OCI-LY7 (cell line): ENCODE measurements around the gene AP1S1. TPM values are rescaled to one million over a fixed set of nuclear protein-coding genes. Genes with fewer than 3 reads are reported as not detected.

ENCODE experiments used
- BruUV-seq: library from RNA; stranded (reverse); fragments of 400-500 nt; replicated peaks from 2 replicates; lab custom pipeline; 2021; lab: Mats Ljungman, UMichigan
- CTCF ChIA-PET: fragments of 300-600 bp; sonication (Branson Sonifier 250); formaldehyde crosslinking; loops from one replicate; lab custom pipeline; 2022; ENCODE audit warnings: antibody characterized with exemption; ENCODE audit not compliant: unreplicated experiment; lab: Charles Lee
- POLR2A ChIA-PET: fragments of 300-600 bp; sonication (Branson Sonifier 250); formaldehyde crosslinking; loops from one replicate; lab custom pipeline; 2022; ENCODE audit warnings: antibody characterized with exemption; lab: Charles Lee
- DNase-seq: peaks from one replicate; pipeline ENCODE4 v3.0.0-alpha.2; 2015; ENCODE audit warnings: low spot score
- H2AFZ ChIP-seq: fragments of 200-600 bp; sonication (generic), shearing (Covaris generic); 2 replicates; pipeline ENCODE4 v1.6.1; 2014; ENCODE audit warnings: mild to moderate bottlenecking, antibody characterized with exemption, low read length, moderate library complexity
- H3K27ac ChIP-seq: fragments of 200-600 bp; sonication (generic); 2 replicates; pipeline ENCODE4 v1.5.1; 2014; ENCODE audit warnings: mixed run types, low read depth, mild to moderate bottlenecking, moderate library complexity, low read length, inconsistent platforms; ENCODE audit not compliant: poor library complexity, severe bottlenecking
- H3K36me3 ChIP-seq: fragments of 200-600 bp; sonication (generic); 2 replicates; pipeline ENCODE4 v1.6.1; 2014; ENCODE audit warnings: mild to moderate bottlenecking, antibody characterized with exemption, low read length, moderate library complexity, mixed read lengths; ENCODE audit not compliant: insufficient read depth
- H3K4me1 ChIP-seq: fragments of 200-600 bp; sonication (generic); 2 replicates; pipeline ENCODE4 v1.5.1; 2014; ENCODE audit warnings: mild to moderate bottlenecking, low read length; ENCODE audit not compliant: insufficient read depth, poor library complexity, severe bottlenecking
- H3K4me2 ChIP-seq: fragments of 200-600 bp; sonication (generic); 2 replicates; pipeline ENCODE4 v1.6.1; 2014; ENCODE audit warnings: mild to moderate bottlenecking, low read length
- H3K4me3 ChIP-seq: fragments of 200-600 bp; sonication (generic); 2 replicates; pipeline ENCODE4 v1.5.1; 2014; ENCODE audit warnings: mild to moderate bottlenecking, low read depth, low read length; ENCODE audit not compliant: poor library complexity, severe bottlenecking
- H3K79me2 ChIP-seq: fragments of 200-600 bp; sonication (generic); 2 replicates; pipeline ENCODE4 v1.6.1; 2016; ENCODE audit warnings: low read depth, mild to moderate bottlenecking, low read length, moderate library complexity, mixed read lengths; ENCODE audit not compliant: insufficient read depth
- H3K9me2 ChIP-seq: fragments of 200-600 bp; sonication (generic); 2 replicates; pipeline ENCODE4 v1.6.1; 2016; ENCODE audit warnings: mild to moderate bottlenecking, low read length, mixed read lengths; ENCODE audit not compliant: insufficient read depth
- H3K9me3 ChIP-seq: fragments of 200-600 bp; sonication (generic); 2 replicates; pipeline ENCODE4 v1.6.1; 2014; ENCODE audit warnings: mild to moderate bottlenecking, mixed run types, low read length, mixed read lengths
- H4K20me1 ChIP-seq: fragments of 200-600 bp; sonication (generic); 2 replicates; pipeline ENCODE4 v1.6.1; 2014; ENCODE audit warnings: mild to moderate bottlenecking, antibody characterized with exemption, low read length, moderate library complexity, mixed read lengths; ENCODE audit not compliant: insufficient read depth
- EZH2phosphoT487 ChIP-seq: fragments of 200-600 bp; sonication (generic); IDR thresholded peaks from 2 replicates; pipeline ENCODE4 v1.6.1; 2018; ENCODE audit warnings: low read depth, borderline replicate concordance, mild to moderate bottlenecking, mixed run types, antibody characterized with exemption, low read length, moderate library complexity, mixed read lengths
- intact Hi-C: fragments of 100-400 bp; cut with micrococcal nuclease; formaldehyde crosslinking; loops from one replicate; pipeline ENCODE4 v1.10.0; 2022; ENCODE audit not compliant: unreplicated experiment
- total RNA-seq, 2 experiments: library from RNA; depleted of rRNA in 1 of 2; stranded (reverse); fragments of >200 nt in 1 of 2; shearing (Covaris generic) in 1 of 2; gene quantifications; 2 replicates each; pipeline ENCODE4 v1.2.3, GENCODE V29; 2014 to 2022
- TF ChIP-seq, protein P1 (sequence below): fragments of 200-600 bp; sonication (generic); conservative IDR thresholded peaks from 2 replicates; pipeline ENCODE4 v1.5.1; 2014; ENCODE audit warnings: mild to moderate bottlenecking, antibody characterized with exemption, low read length, moderate library complexity, mixed read lengths

Gene AP1S1
- total RNA-seq, 2 experiments from 2014 or later, result 57.9 to 67.3 TPM

DNA sequence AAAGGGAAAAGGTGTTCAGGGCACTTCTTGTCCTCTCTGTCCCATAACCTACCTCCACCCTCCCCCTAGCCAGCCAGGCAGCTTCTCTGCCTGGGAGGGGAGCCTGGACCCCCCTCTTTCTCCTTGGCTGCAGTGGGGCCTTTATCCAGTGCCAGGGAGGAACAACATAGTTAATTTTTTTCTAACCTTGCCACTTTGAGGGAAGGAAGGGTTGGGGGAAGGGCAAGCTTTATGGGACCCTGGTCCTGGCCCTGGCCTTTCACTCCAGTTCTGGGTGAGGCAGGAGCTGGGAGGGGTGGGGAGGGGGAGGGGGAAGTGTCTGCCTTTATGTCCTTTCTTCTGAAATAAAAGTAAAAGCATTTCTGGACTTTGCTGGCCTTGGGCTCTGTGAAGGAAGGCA, 6.6 kb downstream of the AP1S1 start:
- Histone ChIP-seq H3K4me3 (no peak overlapping the region), H3K4me1 (peaks cover 14% of the 10 kb centered on the region), H3K9me2 (no peaks in the 10 kb centered on the region), H3K4me2 (no peak overlapping the region), H2AFZ (no peak overlapping the region), H3K36me3 (no peaks in the 10 kb centered on the region), H3K79me2 (no peaks in the 10 kb centered on the region), H3K9me3 (no peaks in the 10 kb centered on the region), H3K27ac (no peak overlapping the region), H4K20me1 (no peaks in the 10 kb centered on the region)
- TF ChIP-seq, protein P1, sequence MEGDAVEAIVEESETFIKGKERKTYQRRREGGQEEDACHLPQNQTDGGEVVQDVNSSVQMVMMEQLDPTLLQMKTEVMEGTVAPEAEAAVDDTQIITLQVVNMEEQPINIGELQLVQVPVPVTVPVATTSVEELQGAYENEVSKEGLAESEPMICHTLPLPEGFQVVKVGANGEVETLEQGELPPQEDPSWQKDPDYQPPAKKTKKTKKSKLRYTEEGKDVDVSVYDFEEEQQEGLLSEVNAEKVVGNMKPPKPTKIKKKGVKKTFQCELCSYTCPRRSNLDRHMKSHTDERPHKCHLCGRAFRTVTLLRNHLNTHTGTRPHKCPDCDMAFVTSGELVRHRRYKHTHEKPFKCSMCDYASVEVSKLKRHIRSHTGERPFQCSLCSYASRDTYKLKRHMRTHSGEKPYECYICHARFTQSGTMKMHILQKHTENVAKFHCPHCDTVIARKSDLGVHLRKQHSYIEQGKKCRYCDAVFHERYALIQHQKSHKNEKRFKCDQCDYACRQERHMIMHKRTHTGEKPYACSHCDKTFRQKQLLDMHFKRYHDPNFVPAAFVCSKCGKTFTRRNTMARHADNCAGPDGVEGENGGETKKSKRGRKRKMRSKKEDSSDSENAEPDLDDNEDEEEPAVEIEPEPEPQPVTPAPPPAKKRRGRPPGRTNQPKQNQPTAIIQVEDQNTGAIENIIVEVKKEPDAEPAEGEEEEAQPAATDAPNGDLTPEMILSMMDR, result no peak
- no peak for TF ChIP-seq EZH2phosphoT487
- no TSS peak for BruUV-seq
- POLR2A ChIA-PET, result no interaction called here
- DNase-seq, result no peak
- intact Hi-C loops, result no loop called here
- CTCF ChIA-PET, result no interaction called here

DNA sequence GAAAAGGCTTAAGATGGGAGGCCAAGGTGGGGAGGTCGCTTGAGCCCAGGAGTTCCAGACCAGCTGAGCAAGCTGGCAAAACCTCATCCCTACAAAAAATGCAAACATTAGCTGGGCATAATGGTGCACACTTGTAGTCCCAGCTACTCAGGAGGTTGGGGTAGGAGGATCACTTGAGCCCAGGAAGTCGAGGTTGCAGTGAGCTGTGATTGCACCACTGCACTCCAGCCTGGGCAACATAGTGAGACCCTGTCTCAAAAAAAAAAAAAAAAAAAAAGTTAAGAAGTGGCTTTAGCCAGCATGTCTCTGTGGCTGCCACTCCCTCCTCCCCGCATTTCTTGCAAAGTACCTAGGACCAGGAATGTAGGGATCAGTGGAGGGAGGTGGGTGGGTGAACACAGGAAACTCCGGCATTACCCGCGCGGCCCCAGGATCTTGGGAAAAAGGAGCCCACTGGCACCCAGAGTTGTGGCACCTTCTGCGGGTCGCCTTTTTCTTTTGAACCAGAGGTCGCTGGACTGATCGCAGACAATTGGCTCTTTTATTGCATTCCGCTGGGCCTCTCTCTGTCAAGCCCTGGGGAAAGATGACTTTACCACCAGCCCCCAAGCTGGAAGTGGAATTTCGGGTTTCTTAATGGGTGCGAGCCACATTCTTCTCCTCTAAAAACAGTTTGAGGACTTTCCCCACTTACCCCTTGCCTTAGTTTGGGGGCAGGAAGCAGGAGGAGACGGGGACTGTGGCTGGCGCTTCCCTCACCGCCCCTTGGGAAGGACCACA, 7.6 kb downstream of the AP1S1 start:
- Histone ChIP-seq H3K9me2 (no peaks in the 10 kb centered on the region), H3K4me3 (no peak overlapping the region), H3K4me2 (peak overlapping the region; percentile 68), H3K4me1 (peaks cover 13% of the 10 kb centered on the region), H3K27ac (no peak overlapping the region), H2AFZ (no peak overlapping the region), H3K36me3 (no peaks in the 10 kb centered on the region), H3K9me3 (no peaks in the 10 kb centered on the region), H3K79me2 (no peaks in the 10 kb centered on the region), H4K20me1 (no peaks in the 10 kb centered on the region)
- no peak for DNase-seq
- intact Hi-C loops, result no loop called here
- POLR2A ChIA-PET, result no interaction called here
- no TSS peak for BruUV-seq
- CTCF ChIA-PET, result no interaction called here
- TF ChIP-seq EZH2phosphoT487, result no peak
- TF ChIP-seq, protein P1, result no peak

DNA sequence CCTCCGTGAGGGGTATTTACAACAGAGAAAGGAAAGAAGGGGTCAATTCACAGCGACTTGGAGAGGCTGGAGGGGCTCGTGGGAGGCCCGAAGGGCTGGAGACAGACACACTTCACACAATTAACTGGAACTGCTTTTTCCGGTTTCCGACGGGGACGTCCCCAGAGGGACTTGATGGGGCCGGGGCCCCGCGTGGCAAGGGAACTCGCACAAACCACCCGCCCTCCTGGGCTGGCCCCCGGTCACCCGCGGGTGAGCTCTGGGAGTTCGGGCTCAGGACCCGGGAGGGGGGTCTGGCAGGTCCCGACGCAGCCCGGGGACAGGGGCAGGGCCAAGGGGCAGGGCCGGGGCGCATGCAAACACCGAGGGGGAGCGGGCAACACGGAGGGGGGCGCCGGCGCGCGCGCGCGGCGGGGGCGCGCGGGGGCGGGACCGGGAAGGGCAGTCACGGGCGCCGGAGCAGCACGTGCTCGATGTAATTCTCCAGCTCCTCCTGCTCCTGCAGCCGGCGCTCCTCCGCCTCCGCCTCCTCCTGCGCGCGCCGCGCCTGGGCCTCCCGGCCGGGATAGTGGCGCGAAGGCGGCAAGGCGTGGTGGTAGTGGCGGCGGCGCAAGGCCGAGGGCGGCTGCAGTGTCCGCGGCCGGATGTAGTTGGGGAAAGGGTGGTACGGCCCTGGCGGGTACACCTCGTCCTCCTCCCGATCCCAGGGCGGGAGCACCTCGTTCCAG, 8.4 kb downstream of the AP1S1 start:
- Histone ChIP-seq H3K79me2 (no peaks in the 10 kb centered on the region), H3K4me1 (peaks cover 13% of the 10 kb centered on the region), H3K4me3 (peak overlapping the region; percentile 49), H3K9me2 (no peaks in the 10 kb centered on the region), H4K20me1 (no peaks in the 10 kb centered on the region), H3K4me2 (peak overlapping the region; percentile 68), H3K9me3 (no peaks in the 10 kb centered on the region), H2AFZ (no peak overlapping the region), H3K27ac (no peak overlapping the region), H3K36me3 (no peaks in the 10 kb centered on the region)
- ChIA-PET CTCF (interaction anchor here (0.6 kb wide), 1 partner anchor 10 kb away, joined by 3 read pairs; no protein-coding TSS in a partner anchor), POLR2A (no interaction called here)
- no peak for TF ChIP-seq EZH2phosphoT487
- TF ChIP-seq, protein P1, result no peak
- intact Hi-C loops, result no loop called here
- peak; percentile 28 for DNase-seq
- BruUV-seq, result no TSS peak
